ENCODE data around the gene KRTAP9-2.
"Not testable (repeated sequence)": the region's sequence is repeated elsewhere in the genome, so short reads cannot be mapped to it uniquely, and the experiment has no call there.

Gene KRTAP9-2, protein sequence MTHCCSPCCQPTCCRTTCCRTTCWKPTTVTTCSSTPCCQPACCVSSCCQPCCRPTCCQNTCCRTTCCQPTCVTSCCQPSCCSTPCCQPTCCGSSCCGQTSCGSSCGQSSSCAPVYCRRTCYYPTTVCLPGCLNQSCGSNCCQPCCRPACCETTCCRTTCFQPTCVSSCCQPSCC
- total RNA-seq, result 0 reads per million in 4 donors

GRCh38 chr17:41226598-41227095 is at the start of gene KRTAP9-2:
Gene KRTAP9-2, plus strand, starts transcription at chr17:41226648. Its CDS starts 7 bp downstream, at chr17:41226655.
- DNase-seq, result not testable (repeated sequence)

- no peak for DNase-seq
These were observed 49.6 kb upstream of the KRTAP9-2 start for GRCh38 chr17:41176744-41177387.

DNA sequence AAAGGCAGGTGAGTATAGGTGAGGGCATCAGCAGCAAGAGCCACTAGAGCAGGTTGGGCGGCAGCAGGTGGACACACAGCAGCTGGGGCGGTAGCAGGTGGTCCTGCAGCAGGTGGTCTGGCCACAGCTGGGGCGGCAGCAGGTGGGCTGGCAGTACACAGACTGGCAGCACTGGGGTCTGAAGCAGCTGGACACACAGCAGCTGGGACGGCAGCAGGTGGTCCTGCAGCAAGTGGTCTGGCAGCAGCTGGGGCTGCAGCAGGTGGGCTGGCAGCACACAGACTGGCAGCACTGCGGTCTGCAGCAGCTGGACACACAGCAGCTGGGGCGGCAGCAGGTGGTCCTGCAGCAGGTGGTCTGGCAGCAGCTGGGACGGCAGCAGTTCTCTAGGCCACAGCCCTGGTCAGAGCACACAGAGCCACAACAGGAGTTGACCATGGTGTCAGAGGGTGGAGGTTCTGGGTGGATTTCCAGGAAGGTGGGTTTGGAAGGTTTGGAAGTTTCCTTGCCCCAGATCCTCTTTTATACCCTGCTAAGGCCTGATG is 48.6 kb upstream of the KRTAP9-2 start, which contains the start of gene KRTAP4-2:
KRTAP4-2 (minus strand) TSS at position 495 of the 545 bp plus-strand sequence; CDS start at position 438, 57 bp downstream.
- DNase-seq, result no peak

- DNase-seq, result no peak
These were observed 48.1 kb upstream of the KRTAP9-2 start for GRCh38 chr17:41178341-41178740.

GRCh38 chr17:41178843-41179616 is 47.4 kb upstream of the KRTAP9-2 start:
- DNase-seq, result no peak

GRCh38 chr17:41184480-41184961 is 41.9 kb upstream of the KRTAP9-2 start, which contains the start of gene KRTAP4-1:
Gene KRTAP4-1, minus strand, starts transcription at chr17:41184911. Its CDS starts 57 bp downstream, at chr17:41184854.
- DNase-seq, result no peak

- DNase-seq, result no peak
These were observed 41.4 kb upstream of the KRTAP9-2 start for GRCh38 chr17:41185001-41185400.

DNA sequence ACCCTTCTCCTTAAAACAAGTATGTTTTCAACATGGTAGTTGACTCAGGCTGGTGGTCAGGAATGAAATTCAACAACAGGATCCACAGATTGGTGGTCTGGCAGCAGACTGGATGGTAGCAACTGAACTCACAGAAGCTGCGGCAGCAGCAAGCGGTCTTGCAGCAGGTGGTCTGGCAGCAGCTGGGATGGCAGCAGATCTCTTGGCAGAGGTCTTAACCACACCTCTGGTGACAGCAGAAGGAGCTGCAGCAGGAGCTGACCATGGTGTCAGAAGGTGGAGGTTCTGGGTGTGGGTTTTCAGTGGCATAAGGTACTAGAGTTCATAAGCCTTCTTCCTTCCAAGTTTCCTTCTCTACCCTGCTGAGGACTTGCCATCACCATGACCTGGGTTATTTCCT is 39.6 kb upstream of the KRTAP9-2 start:
- DNase-seq, result no peak

DNA sequence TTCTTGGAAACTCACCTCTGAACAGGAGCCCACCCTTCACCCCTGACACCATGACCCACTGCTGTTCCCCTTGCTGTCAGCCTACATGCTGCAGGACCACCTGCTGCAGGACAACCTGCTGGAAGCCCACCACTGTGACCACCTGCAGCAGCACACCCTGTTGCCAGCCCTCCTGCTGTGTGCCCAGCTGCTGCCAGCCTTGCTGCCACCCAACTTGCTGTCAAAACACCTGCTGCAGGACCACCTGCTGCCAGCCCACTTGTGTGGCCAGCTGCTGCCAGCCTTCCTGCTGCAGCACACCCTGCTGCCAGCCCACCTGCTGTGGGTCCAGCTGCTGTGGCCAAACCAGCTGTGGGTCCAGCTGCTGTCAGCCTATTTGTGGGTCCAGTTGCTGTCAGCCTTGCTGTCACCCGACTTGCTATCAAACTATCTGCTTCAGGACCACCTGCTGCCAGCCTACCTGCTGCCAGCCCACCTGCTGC is 36.6 kb upstream of the KRTAP9-2 start, which contains the start of gene KRTAP9-1:
KRTAP9-1 (plus strand) TSS at position 51 of the 482 bp plus-strand sequence; CDS start at position 51, 0 bp downstream.
- not testable (repeated sequence) for DNase-seq

DNA sequence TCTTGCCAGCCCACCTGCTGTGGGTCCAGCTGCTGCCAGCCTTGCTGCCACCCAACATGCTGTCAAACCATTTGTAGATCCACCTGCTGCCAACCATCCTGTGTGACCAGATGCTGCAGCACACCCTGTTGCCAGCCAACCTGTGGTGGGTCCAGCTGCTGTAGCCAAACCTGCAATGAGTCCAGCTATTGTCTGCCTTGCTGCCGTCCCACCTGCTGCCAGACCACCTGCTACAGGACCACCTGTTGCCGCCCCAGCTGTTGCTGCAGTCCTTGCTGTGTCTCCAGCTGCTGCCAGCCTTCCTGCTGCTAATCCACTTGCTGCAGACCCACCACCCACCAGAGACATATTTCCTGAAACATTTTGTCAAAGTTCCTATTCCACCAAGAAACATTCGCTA is 36.1 kb upstream of the KRTAP9-2 start:
- no peak for DNase-seq

- DNase-seq, result no peak
These were observed 30.4 kb upstream of the KRTAP9-2 start for GRCh38 chr17:41196068-41196467.

- DNase-seq, result no peak
These were observed 26.9 kb upstream of the KRTAP9-2 start for GRCh38 chr17:41199421-41200078.

- DNase-seq, result no peak
These were observed 14.5 kb upstream of the KRTAP9-2 start for GRCh38 chr17:41211845-41212466.

- DNase-seq, result no peak
These were observed 13.8 kb upstream of the KRTAP9-2 start for GRCh38 chr17:41212524-41213169.

DNA sequence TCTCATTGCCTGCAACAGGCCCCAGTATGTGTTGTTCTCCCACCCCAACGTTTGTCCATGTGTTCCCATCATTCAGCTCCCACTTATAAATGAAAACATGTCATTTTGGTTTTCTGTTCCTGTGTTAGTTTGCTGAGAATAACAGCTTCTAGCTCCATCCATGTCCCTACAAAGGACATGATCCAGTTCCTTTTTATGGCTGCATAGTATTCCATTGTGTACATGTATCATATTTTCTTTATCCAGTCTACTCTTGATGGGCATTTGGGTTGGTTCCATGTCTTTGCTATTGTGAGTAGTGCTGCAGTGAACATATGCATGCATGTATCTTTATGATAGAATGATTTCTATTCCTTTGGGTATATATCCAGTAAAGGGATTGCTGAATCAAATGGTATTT is 10.8 kb upstream of the KRTAP9-2 start:
- DNase-seq, result no peak

DNA sequence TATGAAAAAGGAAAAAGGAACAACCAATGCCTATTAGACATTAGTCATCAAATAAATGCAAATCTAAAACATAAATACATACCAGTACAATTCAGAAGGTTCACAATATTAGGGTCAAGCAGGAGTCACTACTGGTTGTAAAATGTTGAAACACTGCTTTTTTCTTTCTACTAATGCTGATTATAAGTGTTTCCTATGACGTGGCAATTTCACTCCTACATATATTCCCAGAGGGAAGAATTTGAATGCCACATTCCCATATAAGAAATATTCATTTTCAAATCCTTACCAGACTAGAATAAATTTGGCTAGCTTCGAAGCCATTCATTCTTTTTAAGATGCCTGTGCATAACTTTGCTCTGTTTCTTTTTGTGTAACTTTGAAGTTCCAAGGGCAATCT is 2.6 kb upstream of the KRTAP9-2 start:
- DNase-seq, result no peak

DNA sequence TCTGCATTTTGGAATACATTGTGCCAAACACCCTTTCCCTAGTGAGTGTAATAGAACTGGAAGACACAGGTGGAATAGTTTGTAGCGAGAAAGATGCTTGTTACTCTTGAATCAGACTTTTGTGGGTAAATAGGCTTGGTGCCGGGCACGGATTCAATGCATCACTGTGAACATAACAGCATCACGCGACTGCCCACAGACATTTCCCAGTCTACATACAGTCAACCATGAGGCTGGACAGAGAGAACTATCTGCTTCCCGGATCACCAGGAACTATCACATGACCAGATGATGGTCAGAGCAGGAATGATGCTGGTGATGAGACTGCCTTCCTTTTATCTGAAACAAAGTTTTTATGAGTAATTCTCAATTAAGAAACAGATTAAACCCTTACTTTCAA is 397 bp upstream of the KRTAP9-2 start:
- no peak for DNase-seq

DNA sequence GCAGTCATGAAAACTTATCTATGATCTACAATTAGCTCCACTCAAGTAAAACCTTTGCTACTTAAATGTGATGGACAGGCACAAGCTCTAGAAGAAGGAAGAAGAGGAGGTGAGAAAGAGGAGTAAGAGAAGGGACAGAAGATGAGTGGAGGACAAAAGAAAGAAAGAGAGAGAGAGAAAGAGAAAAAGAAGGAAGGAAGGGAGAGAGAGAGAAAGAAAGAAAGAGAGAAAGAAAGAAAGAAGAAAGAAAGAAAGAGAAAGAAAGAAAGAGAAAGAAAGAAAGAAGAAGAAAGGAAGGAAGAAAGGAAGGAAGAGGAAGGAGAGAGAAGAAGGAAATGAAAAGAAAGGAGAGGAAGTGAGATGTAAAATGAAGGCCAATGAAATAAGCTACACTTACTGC is 3.6 kb downstream of the KRTAP9-2 start:
- DNase-seq, result no peak

GRCh38 chr17:41231731-41232130 is 5.3 kb downstream of the KRTAP9-2 start:
- DNase-seq, result no peak

DNA sequence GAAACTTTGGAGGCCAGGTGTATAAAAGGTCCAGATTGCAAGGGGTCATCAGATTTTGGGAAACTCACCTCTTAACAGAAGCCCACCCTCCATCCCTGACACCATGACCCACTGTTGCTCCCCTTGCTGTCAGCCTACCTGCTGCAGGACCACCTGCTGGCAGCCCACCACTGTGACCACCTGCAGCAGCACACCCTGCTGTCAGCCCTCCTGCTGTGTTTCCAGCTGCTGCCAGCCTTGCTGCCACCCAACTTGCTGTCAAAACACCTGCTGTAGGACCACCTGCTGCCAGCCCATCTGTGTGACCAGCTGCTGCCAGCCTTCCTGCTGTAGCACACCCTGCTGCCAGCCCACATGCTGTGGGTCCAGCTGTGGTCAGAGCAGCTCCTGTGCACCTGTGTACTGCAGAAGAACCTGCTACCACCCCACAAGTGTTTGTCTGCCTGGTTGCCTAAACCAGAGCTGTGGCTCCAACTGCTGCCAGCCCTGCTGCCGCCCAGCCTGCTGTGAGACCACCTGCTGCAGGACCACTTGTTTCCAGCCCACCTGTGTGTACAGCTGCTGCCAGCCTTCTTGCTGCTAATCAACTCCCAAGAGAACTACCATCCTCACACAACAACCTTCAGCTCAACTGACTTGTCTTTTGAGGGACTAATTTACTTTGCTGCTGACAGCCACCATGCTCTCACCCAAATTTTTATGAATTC is 6.1 kb downstream of the KRTAP9-2 start, which contains the start of gene KRTAP9-3:
KRTAP9-3 (plus strand) TSS at position 51 of the 707 bp plus-strand sequence; CDS start at position 104, 53 bp downstream.
- not testable (repeated sequence) for DNase-seq

All from T-helper 1 cell (primary cell).